ENCODE results near the gene EIF4G3. TPM values are rescaled to one million over a fixed set of nuclear protein-coding genes. Genes with fewer than 3 reads are reported as not detected.
"Not testable (repeated sequence)": the region's sequence is repeated elsewhere in the genome, so short reads cannot be mapped to it uniquely, and the experiment has no call there.

The EIF4G3 gene
- total RNA-seq, 2 donors from 2014 or later, result 20.8 to 48.8 TPM

DNA sequence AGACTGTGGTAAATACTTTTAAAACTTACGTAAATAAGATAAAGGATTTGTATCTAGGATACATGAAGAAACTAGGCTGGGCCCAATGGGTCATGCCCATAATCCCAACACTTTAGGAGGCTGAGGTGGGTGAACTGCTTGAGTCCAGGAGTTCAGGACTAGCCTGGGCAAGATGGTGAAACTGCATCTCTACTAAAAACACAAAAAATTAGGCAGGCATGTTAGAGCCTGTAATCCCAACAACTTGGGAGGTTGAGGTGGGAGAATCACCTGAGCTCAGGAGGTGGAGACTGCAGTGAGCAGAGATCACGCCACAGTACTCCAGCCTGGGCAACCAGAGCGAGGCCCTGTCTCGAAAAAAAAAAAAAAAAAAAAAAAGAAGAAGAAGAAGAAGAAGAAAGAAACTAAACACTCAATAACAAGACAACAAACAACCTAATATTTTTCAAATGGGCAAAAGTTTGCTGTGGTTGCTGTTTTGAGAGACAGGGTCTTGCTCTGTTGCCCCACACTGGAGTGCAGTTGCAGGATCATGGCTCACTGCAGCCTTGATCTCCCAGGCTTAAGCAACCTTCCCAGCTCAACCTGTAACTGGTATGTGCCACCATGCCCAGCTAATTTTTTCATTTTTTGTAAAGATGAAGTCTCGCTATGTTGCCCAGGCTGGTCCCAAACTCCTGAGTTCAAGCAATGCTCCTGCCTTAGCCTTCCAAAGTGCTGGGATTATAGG, 78.3 kb downstream of the EIF4G3 start:
- Histone ChIP-seq H3K27me3 (no peaks in the 10 kb centered on the region), H3K36me3 (replicated peaks in 1 of 2; ENCODE audit: insufficient read depth in 1 of 2, low read depth in 2 of 2) (no peaks in the 10 kb centered on the region), H3K27ac (no peak overlapping the region), H3K4me1 (no peaks in the 10 kb centered on the region), H3K4me3 (no peak overlapping the region), H3K9me3 (no peaks in the 10 kb centered on the region)
- intact Hi-C loops (cut with DNase I), result no loop called here
- DNase-seq (no peak), ATAC-seq (no peak)
- 85 to 92% methylated on average over 5 of the region's 5 CpGs for WGBS, 2 donors
- no peak for TF ChIP-seq POLR2A (IDR thresholded peaks at IDR 0.05)
- TF ChIP-seq, protein P1, sequence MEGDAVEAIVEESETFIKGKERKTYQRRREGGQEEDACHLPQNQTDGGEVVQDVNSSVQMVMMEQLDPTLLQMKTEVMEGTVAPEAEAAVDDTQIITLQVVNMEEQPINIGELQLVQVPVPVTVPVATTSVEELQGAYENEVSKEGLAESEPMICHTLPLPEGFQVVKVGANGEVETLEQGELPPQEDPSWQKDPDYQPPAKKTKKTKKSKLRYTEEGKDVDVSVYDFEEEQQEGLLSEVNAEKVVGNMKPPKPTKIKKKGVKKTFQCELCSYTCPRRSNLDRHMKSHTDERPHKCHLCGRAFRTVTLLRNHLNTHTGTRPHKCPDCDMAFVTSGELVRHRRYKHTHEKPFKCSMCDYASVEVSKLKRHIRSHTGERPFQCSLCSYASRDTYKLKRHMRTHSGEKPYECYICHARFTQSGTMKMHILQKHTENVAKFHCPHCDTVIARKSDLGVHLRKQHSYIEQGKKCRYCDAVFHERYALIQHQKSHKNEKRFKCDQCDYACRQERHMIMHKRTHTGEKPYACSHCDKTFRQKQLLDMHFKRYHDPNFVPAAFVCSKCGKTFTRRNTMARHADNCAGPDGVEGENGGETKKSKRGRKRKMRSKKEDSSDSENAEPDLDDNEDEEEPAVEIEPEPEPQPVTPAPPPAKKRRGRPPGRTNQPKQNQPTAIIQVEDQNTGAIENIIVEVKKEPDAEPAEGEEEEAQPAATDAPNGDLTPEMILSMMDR (IDR thresholded peaks at IDR 0.05), result no peak

DNA sequence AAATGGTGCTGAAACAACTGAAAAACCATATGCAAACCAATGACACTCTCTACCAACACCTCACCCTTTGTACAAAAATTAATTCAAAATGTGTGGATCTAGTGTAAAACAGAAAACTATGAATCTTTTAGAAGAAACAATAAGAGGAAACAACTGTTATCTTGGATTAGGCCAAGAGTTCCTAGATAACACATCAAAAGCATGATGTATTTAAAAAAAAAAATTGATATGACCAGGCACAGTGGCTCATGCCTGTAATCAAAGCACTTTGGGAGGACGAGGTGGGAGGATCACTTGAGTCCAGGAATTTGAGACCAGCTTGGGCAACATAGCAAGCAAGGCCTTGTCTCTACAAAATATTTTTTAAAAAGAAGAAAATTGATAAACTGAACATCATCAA, 79.0 kb downstream of the EIF4G3 start:
- H3K9me3 ChIP-seq, result no peaks in the 10 kb centered on the region
- H3K36me3 ChIP-seq (replicated peaks in 1 of 2; ENCODE audit: insufficient read depth in 1 of 2, low read depth in 2 of 2), result no peaks in the 10 kb centered on the region
- H3K27me3 ChIP-seq, result no peaks in the 10 kb centered on the region
- no peak overlapping the region for H3K4me3 ChIP-seq
- intact Hi-C loops (cut with DNase I), result no loop called here
- TF ChIP-seq, protein P1 (IDR thresholded peaks at IDR 0.05), result no peak
- no peak for TF ChIP-seq POLR2A (IDR thresholded peaks at IDR 0.05)
- no peak overlapping the region for H3K27ac ChIP-seq
- no peaks in the 10 kb centered on the region for H3K4me1 ChIP-seq
- DNase-seq (no peak), ATAC-seq (no peak)
- WGBS, 2 donors, result 57 to 93% methylated on average over 1 of the region's 1 CpG

DNA sequence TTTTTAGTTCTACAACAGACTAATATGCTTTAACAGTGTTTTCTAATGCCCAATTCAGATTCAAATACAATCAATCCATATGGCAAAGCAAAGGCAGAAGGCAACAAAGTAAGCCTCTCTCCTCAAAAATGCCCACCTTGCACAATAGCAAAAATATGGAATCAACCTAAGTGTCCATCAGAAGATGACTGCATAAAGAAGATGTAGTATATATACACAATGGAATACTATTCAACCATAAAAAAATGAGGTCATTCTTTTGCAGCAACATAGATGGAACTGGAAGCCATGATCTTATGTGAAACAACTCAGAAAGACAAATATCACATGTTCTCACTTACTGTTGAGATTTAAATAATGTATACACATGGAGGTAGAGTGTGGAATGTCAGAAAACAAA, 80.7 kb downstream of the EIF4G3 start:
- Histone ChIP-seq H3K36me3 (replicated peaks in 1 of 2; ENCODE audit: insufficient read depth in 1 of 2, low read depth in 2 of 2) (no peaks in the 10 kb centered on the region), H3K4me3 (no peak overlapping the region), H3K27me3 (no peaks in the 10 kb centered on the region), H3K4me1 (no peaks in the 10 kb centered on the region), H3K9me3 (no peaks in the 10 kb centered on the region), H3K27ac (no peak overlapping the region)
- no peak for TF ChIP-seq POLR2A (IDR thresholded peaks at IDR 0.05)
- TF ChIP-seq, protein P1 (IDR thresholded peaks at IDR 0.05), result no peak
- no peak for ATAC-seq
- DNase-seq, result no peak
- intact Hi-C loops (cut with DNase I), result no loop called here

DNA sequence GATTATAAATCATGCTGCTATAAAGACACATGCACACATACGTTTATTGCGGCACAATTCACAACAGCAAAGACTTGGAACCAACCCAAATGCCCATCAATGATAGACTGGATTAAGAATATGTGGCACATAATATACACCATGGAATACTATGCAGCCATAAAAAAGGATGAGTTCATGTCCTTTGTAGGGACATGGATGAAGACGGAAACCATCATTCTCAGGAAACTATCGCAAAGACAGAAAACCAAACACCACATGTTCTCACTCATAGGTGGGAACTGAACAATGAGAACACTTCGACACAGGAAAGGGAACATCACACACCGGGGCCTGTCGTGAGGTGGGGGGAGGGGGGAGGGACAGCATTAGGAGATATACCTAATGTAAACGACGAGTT, 82.4 kb downstream of the EIF4G3 start:
- H3K9me3 ChIP-seq; intact Hi-C loops (cut with DNase I); ATAC-seq; DNase-seq; H3K36me3 ChIP-seq (replicated peaks in 1 of 2; ENCODE audit: insufficient read depth in 1 of 2, low read depth in 2 of 2); H3K27me3 ChIP-seq; H3K4me3 ChIP-seq; H3K4me1 ChIP-seq; H3K27ac ChIP-seq: not testable (repeated sequence)
- WGBS, 2 donors, result 92 to 96% methylated on average over 5 to 8 of the region's 9 CpGs

DNA sequence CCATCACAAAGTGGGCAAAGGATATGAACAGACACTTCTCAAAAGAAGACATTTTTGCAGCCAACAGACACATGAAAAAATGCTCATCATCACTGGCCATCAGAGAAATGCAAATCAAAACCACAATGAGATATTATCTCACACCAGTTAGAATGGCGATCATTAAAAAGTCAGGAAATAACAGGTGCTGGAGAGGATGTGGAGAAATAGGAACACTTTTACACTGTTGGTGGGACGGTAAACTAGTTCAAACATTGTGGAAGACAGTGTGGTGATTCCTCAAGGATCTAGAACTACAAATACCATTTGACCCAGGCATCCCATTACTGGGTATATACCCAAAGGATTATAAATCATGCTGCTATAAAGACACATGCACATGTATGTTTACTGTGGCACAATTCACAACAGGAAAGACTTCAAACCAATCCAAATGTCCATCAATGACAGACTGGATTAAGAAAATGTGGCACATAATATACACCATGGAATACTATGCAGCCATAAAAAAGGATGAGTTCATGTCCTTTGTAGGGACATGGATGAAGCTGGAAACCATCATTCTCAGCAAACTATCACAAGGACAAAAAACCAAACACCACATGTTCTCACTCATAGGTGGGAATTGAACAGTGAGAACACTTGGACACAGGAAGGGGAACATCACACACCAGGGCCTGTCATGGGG, 83.3 kb downstream of the EIF4G3 start:
- WGBS, 2 donors, result 87 to 96% methylated on average over 2 of the region's 2 CpGs
- H3K27ac ChIP-seq; H3K9me3 ChIP-seq; H3K36me3 ChIP-seq (replicated peaks in 1 of 2; ENCODE audit: insufficient read depth in 1 of 2, low read depth in 2 of 2); H3K4me3 ChIP-seq; ATAC-seq; H3K27me3 ChIP-seq; H3K4me1 ChIP-seq; DNase-seq; intact Hi-C loops (cut with DNase I): not testable (repeated sequence)

DNA sequence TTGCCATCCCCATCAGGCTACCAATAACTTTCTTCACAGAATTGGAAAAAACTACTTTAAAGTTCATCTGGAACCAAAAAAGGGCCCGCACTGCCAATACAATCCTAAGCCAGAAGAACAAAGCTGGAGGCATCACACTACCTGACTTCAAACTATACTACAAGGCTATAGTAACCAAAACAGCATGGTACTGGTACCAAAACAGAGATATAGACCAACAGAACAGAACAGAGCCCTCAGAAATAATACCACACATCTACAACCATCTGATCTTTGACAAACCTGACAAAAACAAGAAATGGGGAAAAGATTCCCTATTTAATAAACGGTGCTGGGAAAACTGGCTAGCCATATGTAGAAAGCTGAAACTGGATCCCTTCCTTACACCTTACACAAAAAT, 84.2 kb downstream of the EIF4G3 start:
- H3K27me3 ChIP-seq; H3K4me3 ChIP-seq; H3K9me3 ChIP-seq; intact Hi-C loops (cut with DNase I); H3K27ac ChIP-seq; H3K36me3 ChIP-seq (replicated peaks in 1 of 2; ENCODE audit: insufficient read depth in 1 of 2, low read depth in 2 of 2); DNase-seq; ATAC-seq; H3K4me1 ChIP-seq: not testable (repeated sequence)
- 95 to 100% methylated on average over 2 of the region's 2 CpGs for WGBS, 2 donors

DNA sequence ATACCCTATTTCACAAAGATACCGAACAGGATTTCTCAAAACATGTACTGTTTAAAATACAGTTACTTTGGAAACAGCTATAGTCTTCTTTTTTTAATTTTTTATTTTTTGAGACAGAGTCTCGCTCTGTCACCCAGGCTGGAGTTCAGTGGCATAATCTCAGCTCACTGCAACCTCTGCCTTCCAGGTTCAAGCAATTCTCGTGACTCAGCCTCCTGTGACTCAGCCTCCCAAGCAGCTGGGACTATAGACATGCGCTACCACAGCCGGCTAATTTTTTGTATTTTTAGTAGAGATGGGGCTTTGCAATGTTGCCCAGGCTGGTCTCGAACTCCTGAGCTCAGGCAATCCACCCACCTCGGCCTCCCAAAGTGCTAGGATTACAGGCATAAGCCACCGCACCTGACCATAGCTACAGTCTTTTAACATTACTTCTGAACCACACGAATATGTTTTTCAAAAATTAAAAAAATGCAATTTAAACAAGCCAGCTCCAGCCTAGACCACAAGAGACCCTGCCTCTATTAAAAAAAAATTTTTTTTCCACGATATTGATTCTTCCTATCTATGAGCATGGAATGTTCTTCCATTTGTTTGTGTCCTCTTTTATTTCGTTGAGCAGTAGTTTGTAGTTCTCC, 85.5 kb downstream of the EIF4G3 start:
- intact Hi-C loops (cut with DNase I); H3K27me3 ChIP-seq; H3K4me1 ChIP-seq; H3K9me3 ChIP-seq; H3K36me3 ChIP-seq (replicated peaks in 1 of 2; ENCODE audit: insufficient read depth in 1 of 2, low read depth in 2 of 2); H3K4me3 ChIP-seq; ATAC-seq: not testable (repeated sequence)
- DNase-seq, result peak in 2 of 4 donors; percentile 10 to 54
- 80 to 85% methylated on average over 11 of the region's 11 CpGs for WGBS, 2 donors
- H3K27ac ChIP-seq, result peak overlapping the region in 1 of 4 donors; percentile 36
